ENCODE measurements around the gene WSB1. TPM values are rescaled to one million over a fixed set of nuclear protein-coding genes. Genes with fewer than 3 reads are reported as not detected.
A peak's percentile ranks its signal among the peaks of the same experiment; 100 is the strongest.

The WSB1 gene
- total and polyA plus RNA-seq, 9 of the 15 experiments (the other 6 are each of a cell fraction or from before 2014, with no cell fraction given), result 22.8 to 229 (median 81.1) TPM

GRCh38 chr17:27295945-27296344 is 2.0 kb downstream of the WSB1 start (continued):
- TF ChIP-seq ZBTB40 (IDR thresholded peaks at IDR 0.05), result peak; percentile 47
- no peak for TF ChIP-seq ZBTB40 (CRISPR knock-in tag; IDR thresholded peaks at IDR 0.05)
- no peak for TF ChIP-seq BMI1 (IDR thresholded peaks at IDR 0.05; ENCODE audit: low read length)
- TF ChIP-seq HDAC2 (IDR thresholded peaks at IDR 0.05), result 0 out of 2 replicates have a peak, but pooled peaks have one; percentile 35
- TF ChIP-seq CC2D1A (IDR thresholded peaks at IDR 0.05), result 0 out of 2 replicates have a peak, but pooled peaks have one; percentile 16
- TF ChIP-seq BCOR (IDR thresholded peaks at IDR 0.05), result peak; percentile 76
